GM10266 (cell line): ENCODE results near the gene BCL7A.

Source experiments
- DNase-seq: peaks from one replicate; pipeline ENCODE4 v3.0.0; 2012; ENCODE audit errors: extremely low spot score
- TF ChIP-seq, protein P1 (sequence below): IDR thresholded peaks from 2 replicates; pipeline ENCODE4 v1.5.1; 2012; ENCODE audit warnings: mild to moderate bottlenecking, low read depth; ENCODE audit not compliant: control insufficient read depth, insufficient read depth; ENCODE audit errors: missing control alignments

Gene BCL7A

GRCh38 chr12:122029620-122030423 lies 8.1 kb downstream of the BCL7A start:
- no peak for DNase-seq
- TF ChIP-seq, protein P1, sequence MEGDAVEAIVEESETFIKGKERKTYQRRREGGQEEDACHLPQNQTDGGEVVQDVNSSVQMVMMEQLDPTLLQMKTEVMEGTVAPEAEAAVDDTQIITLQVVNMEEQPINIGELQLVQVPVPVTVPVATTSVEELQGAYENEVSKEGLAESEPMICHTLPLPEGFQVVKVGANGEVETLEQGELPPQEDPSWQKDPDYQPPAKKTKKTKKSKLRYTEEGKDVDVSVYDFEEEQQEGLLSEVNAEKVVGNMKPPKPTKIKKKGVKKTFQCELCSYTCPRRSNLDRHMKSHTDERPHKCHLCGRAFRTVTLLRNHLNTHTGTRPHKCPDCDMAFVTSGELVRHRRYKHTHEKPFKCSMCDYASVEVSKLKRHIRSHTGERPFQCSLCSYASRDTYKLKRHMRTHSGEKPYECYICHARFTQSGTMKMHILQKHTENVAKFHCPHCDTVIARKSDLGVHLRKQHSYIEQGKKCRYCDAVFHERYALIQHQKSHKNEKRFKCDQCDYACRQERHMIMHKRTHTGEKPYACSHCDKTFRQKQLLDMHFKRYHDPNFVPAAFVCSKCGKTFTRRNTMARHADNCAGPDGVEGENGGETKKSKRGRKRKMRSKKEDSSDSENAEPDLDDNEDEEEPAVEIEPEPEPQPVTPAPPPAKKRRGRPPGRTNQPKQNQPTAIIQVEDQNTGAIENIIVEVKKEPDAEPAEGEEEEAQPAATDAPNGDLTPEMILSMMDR: no peak

DNA sequence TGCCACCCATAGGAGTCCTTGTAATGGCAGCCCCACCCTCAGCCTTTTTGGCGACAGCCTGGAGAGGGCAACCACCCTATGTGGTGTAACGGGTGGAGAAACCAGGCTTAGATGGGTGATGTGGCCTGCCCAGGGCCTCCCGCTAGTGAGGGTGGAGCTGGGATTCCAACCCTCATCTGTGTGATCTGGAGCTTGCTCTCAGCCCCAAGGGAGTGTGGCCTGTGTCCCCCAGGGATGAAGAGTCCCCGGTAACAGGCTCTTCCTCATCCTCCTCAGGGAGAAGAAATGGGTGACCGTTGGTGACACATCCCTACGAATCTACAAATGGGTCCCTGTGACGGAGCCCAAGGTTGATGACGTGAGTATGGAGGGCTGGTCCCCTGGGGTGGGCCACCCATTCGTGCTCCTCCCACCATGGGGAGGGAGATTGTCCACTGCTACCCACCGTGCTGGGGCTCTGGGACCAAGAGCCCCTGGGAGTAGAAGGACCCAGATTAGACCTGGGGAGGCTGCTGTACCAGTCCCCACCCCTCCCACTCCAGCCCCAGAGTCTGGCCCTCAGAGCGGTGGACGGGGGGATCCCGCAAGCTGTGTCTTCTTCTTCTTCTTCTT lies 8.8 kb downstream of the BCL7A start:
- no peak for DNase-seq
- TF ChIP-seq, protein P1: no peak

- TF ChIP-seq, protein P1: peak; percentile 48
- DNase-seq: peak; percentile 64
Observed at GRCh38 chr12:122031342-122032216, 9.9 kb downstream of the BCL7A start.

DNA sequence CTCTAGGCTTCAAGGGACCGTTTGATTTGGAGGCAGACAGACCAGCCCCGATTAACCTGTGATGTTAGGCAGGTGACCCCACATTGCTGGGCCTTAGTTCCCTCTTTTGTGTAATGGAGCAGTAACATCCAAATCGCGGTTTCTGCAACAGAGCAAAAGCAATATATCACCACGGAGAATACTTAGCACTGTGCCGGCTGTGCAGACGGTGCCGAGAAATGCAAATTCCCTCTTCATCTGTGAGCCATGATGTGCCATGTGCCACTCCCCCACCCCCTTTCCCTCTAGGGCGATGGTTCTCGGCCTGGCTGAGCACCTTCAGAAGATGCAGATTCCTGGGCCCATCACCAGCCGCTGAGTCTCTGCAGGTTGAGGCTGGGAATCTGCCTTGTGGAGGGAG lies 10.9 kb downstream of the BCL7A start:
- TF ChIP-seq, protein P1: no peak

DNA sequence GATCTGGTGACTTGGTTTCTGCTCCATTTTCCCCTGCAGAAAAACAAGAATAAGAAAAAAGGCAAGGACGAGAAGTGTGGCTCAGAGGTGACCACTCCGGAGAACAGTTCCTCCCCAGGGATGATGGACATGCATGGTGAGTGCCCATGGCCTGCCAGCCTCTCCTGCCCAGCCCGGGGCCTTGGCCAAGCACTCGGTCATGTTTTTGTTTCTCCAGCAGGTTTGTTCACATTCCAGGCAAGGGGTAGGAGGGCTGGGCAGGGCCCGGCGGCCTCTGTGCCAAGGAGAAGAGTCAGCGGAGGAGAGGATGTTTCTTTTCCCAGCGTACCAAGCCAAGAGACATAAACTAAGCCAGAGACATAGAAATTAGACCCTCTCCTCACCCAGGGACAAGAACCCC lies 13.6 kb downstream of the BCL7A start:
- TF ChIP-seq, protein P1: no peak
- DNase-seq: no peak

More for the DNA sequence above, 10.9 kb downstream of the BCL7A start:
- DNase-seq: no peak

GRCh38 chr12:122036153-122036552 lies 14.5 kb downstream of the BCL7A start:
- TF ChIP-seq, protein P1: no peak

More at GRCh38 chr12:122036153-122036552, 14.5 kb downstream of the BCL7A start:
- DNase-seq: no peak
